Gastrocnemius medialis (tissue), 4 donors: ENCODE results near the gene IGLL5.

Experiments
- POLR2A ChIP-seq, 2 donors: fragments of 450-650 bp; IDR thresholded peaks; one replicate each; pipeline ENCODE4 v1.6.1; 2017; ENCODE audit warnings: antibody characterized with exemption in 2 of 2, mild to moderate bottlenecking in 2 of 2, moderate library complexity in 2 of 2
- TF ChIP-seq, protein P1 (sequence below), 5 experiments: fragments of 450-650 bp in 3 of 5; fragments of 200-600 bp in 2 of 5; sonication (generic) in 2 of 5; IDR thresholded peaks in 4 of 5; conservative IDR thresholded peaks in 1 of 5; 1 replicate in 4 of 5; 2 replicates in 1 of 5; pipeline ENCODE4 v1.5.1; 2016 to 2019; ENCODE audit warnings: antibody characterized with exemption in 5 of 5, mild to moderate bottlenecking in 3 of 5, moderate library complexity in 3 of 5

DNA sequence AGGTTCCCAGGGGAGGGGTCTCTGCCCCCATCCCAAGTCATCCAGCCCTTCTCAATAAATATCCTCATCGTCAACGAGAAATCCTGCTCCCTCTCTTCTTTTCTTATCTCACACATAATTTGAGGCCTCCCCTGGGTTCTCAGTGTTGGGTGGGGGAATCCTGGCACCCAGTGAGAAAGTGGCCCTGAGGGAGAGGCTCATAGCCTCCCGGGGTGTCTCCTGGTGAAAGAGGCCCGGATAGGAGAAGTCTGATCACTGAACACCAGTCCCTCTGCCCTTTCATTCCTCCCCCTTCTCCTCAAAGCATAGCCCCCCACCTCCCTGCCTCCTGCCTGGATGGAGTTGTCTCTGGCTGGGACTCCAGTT lies 35.3 kb downstream of the IGLL5 start:
- TF ChIP-seq, protein P1, sequence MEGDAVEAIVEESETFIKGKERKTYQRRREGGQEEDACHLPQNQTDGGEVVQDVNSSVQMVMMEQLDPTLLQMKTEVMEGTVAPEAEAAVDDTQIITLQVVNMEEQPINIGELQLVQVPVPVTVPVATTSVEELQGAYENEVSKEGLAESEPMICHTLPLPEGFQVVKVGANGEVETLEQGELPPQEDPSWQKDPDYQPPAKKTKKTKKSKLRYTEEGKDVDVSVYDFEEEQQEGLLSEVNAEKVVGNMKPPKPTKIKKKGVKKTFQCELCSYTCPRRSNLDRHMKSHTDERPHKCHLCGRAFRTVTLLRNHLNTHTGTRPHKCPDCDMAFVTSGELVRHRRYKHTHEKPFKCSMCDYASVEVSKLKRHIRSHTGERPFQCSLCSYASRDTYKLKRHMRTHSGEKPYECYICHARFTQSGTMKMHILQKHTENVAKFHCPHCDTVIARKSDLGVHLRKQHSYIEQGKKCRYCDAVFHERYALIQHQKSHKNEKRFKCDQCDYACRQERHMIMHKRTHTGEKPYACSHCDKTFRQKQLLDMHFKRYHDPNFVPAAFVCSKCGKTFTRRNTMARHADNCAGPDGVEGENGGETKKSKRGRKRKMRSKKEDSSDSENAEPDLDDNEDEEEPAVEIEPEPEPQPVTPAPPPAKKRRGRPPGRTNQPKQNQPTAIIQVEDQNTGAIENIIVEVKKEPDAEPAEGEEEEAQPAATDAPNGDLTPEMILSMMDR (IDR thresholded peaks at IDR 0.05 in 4 of 5, conservative IDR thresholded peaks at IDR 0.05 in 1 of 5): no peak
- no peak for TF ChIP-seq POLR2A (IDR thresholded peaks at IDR 0.05)
